NCI-H2107 (cell line): ENCODE measurements around the gene GALNT7.

ENCODE experiments used
- DNase-seq: peaks from one replicate; lab custom pipeline; 2025; lab: John Stamatoyannopoulos, UW

The GALNT7 gene

DNA sequence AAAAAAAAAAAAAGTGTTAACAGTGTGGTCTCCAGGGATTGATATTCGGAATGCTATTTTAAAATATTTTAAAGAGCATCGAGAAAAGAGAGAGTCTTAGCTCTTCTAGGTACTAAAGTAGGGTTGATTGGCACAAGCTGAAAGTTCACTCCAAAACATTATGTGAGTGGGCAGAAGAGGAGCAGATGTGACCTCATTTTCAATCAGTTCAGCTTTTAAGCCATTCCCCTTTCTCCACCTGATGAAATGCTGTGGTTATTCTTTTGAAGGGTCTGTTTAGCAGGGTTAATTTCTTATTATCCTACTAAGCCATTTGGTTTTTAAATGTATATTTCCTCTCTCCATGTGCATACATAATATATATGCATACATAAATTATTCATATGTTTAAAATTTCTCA, 69.2 kb downstream of the GALNT7 start:
- no peak for DNase-seq

DNA sequence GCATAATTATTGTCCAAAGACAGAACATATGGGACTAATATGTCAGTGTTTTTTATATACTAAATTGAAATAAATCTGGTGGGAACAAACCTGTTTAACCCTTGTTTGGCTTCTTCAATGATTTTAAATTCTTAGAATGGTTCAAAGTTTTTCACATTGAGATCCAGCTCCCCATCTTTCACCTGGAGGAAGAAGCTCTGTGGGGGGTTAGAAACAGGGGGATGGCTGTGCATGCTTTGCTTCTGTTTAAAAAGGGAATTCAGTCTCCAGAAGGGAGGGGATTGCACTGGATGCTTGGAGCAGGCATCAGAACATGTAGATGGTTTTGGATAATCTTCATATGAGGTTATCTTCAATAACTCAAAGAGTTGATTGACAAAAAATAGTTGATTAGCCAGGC, 72.1 kb downstream of the GALNT7 start:
- DNase-seq, result no peak

DNA sequence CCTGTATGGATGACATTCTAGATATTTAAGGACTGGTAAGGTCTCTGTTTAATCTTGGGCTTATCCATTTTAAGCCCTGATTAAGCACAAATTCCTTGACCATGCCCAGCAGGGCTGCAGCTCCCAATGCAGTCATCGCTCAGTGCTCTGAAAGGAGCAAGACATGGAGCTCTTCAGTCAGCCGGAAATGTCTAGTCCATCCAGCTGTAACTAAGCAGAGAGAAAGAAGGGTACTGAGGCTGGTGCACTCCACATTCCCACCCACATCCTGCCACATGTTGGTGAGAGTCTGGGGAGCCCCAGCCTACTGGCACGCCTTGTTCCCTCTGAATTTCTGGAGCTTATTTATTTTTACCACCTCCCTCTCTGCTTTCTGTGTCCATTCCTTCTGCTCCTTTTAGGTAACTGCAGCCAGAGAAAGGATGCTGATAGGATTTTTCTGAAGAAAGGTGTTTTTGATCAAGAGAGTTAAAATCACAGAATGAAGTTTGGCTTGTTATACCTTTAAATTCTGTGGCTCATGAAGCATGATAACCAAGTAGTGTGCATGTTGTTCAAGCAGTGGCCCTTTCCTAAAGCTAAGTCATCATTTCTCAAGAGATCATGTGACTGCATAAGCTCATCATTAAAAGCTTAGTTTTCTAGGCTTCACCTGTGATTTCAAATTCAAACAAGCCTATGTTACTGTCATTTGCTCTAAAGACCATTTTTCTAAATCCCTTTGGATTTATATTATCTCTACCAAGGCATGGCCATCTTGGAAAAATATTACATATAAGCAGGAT, 74.0 kb downstream of the GALNT7 start:
- DNase-seq, result no peak

DNA sequence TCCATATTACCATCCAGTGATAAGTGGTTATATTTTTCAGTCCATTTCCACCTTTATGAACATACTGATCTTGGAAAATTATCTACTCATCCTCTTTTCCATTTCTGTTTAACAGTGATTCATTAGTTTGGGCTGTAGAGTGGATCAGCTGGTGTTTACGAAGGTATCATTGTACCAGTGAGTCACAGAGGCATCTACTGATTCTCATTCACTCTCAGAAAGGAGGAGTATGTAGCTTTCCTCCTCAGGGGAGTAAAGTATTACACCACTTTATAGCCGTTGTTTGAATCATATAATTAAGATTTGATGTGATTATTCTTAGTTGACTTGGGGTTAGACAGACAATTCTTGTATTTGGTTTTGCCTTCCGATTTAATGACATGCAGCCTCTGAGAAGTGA, 74.7 kb downstream of the GALNT7 start:
- no peak for DNase-seq

DNA sequence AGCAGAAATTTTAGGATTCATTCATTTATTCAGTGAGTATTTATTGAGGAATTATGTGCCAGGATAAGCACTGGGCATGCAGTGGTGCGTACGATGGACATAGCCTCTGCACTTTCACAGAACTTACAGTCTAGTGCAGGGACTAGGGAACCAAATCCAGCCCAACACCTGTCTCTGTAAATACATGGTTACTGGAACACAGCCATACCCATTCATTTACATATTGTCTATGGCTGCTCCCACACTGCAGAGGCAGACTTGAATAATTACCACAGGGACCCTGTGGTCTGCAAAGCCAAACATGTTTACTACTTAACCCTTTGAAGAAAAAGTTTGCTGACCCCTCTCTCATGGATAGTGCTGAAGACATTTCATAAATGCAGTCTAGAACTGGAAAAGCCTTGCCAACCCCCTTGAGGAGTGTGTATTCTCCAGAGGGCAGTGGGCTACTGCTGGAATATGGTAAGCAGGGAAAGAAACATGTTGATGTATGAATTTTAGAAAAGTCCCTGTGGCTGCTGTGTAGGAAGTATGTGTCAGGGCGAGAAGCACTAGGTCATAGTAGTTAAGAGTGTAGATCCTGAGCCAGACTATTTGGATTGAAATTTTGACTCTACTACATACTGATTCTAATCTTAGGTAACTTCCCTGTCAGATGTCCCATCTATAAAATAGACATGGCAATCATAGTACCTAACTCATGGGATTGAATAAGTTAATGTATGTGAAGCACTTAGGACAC, 75.5 kb downstream of the GALNT7 start:
- DNase-seq, result peak; percentile 38

DNA sequence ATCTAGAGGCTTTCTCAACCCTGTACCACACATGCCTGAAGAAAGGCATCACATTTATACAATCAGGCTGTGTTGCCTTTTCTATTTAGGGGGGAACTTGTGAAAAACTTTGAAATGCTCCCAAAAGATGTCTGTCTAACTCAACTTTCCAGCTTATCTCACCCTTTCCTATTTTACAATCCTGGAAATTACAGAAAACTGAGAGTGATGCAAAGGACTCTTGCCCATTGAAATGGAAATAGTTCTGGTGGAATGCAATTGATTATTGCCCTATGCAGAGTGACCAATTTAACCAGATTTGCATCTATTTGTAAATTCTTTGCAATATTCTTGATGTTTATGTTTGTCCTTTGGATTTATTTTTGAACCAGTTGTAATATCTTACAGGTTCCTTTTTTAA, 77.3 kb downstream of the GALNT7 start:
- DNase-seq, result no peak

DNA sequence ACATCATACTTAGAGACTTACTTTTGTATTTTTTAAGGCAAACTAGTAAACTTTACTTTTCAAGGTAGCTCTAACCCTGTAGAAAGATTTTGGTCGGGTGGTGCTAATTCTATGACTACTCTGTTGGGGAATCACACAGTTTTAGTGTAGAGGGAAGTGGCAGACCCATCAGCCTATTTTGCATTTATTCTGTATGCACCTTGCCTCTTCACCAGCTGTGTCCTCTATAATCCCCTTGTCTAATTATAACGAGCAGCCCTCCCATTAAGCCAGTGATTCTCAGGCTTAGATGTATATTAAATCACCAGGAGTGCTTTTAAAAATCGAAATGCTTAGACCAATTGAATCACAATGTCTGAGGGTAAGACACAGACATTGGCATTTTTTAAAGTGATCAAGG, 78.1 kb downstream of the GALNT7 start:
- DNase-seq, result no peak

DNA sequence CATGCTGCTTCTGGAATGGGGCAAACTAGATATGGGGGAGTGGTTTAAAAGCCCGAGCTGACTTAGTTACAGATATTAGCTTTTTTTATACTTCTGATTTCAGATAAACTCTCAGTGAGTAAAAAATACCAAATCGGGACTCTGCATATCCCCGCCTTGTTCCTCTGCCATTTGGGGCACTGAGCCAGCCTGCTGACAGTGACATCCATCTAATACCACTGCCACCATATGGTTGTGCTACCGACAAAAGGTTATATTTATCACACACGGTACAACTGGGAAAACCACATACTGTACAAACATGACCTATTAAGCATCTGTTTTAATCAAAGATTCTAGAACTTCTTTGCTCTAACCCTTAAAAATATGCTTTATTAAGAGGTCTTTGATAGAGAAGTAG, 78.7 kb downstream of the GALNT7 start:
- no peak for DNase-seq

DNA sequence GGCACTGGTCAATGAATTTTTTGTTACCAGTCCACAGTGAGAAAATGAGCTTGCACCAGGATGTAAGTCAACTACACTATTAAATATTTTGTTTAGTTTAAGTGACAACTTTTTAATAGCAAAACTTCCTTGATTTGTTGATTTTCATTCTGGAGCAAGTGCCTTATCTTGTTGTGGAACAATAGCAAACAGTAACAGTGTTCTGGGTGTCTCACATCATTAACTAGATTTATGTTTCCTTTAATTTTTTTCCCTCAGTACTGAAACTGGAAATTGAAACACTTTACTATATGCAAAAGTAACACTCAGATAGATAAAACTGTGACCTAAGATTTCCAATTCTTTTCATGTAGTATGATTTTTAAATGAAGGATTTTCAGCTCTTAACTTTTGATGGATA, 80.1 kb downstream of the GALNT7 start:
- DNase-seq, result no peak

DNA sequence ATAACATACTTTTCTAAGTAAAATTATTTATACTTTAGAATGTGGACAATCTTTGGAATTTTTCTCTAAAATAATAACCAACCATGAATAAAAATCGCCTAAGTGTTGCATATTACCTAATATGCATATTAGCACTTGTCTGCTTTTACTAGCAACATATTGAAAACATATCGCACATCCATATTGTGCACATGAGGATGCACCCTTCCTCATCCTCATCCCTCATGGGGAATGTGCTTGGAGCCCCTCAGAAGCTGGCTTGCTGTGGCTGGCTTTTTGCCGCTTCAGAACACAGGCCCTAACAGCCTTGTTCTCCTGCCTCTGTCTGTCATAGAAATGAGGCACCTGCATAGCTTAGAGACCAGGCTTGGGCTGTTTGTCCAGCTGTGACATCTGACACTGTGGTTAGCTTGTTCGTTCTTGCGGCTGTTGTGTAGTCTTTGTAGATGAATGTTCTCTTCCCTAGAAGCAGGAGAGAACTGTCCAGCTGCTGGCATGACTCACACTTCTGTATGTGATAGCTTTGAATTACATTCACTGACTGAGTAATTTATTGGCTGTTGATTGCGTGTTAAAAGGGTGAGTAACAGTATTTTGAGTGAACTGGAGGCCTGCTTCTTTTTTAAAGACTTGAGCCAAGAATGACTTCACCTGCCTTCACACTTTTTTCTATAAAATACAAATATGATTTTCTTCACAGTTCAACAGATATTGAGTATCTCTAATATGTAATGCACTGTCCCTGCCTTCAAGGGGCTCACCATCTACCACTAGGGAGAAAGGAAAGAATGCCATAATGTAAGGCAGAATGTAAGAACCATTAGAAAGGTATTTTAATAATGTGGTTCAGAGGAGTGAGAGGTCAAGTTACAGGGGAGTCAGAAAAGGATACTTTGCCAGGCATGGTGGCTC, 83.7 kb downstream of the GALNT7 start:
- DNase-seq, result peak; percentile 52

DNA sequence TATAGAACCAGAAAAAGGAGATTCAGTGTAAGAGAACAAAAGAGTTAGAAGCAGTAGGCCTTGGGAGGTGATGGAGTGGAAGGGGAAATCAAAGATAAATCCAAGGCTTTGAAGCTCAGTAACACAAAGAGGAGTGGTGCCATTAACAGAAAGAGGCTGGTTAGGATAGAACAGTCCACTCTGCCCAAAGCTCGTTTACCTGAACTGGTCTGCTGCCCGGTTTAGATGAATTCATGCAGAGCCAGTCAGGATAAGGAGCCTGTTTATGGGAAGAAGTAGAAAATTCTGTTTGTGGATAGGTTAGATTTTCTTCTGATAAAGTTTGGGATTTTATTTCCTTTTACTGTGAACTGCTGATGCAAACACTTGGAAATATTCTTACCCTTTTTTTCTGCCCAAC, 85.0 kb downstream of the GALNT7 start:
- no peak for DNase-seq

DNA sequence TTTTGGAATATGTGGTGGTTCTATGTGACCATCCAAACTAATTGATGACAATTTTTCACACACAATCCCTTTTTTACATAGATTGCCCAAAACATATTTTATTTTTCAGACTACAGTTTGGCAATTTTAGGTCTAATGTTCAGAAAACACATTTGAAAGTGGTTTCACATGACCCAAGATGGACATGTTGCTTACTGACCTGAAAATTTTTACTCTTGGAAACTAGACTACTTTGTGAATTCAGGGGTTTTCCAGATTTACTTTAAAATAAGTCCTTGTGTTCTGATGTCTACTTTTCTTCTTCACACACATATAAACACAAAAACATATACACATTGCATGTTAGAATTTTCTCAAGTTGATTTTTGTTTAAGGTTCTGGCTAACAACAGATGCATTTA, 86.0 kb downstream of the GALNT7 start:
- no peak for DNase-seq

DNA sequence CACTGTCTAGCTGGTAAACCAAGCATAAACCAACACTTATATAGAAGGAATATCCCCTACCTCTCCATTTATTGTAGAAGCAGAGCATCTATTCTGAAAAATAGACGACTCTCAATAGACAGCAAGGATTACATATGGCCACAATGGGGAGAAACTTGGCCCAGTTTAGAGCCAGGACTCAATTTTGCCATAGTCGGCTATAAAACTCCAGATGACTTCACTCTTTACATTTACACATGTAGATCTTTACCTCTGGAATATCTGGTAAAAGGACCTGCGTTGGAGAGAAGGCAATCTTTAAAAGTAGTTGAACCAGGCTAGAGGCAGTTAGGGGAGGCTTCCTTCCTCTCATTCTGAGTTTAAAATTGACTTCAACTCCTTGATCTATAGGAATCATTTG, 88.2 kb downstream of the GALNT7 start:
- no peak for DNase-seq

DNA sequence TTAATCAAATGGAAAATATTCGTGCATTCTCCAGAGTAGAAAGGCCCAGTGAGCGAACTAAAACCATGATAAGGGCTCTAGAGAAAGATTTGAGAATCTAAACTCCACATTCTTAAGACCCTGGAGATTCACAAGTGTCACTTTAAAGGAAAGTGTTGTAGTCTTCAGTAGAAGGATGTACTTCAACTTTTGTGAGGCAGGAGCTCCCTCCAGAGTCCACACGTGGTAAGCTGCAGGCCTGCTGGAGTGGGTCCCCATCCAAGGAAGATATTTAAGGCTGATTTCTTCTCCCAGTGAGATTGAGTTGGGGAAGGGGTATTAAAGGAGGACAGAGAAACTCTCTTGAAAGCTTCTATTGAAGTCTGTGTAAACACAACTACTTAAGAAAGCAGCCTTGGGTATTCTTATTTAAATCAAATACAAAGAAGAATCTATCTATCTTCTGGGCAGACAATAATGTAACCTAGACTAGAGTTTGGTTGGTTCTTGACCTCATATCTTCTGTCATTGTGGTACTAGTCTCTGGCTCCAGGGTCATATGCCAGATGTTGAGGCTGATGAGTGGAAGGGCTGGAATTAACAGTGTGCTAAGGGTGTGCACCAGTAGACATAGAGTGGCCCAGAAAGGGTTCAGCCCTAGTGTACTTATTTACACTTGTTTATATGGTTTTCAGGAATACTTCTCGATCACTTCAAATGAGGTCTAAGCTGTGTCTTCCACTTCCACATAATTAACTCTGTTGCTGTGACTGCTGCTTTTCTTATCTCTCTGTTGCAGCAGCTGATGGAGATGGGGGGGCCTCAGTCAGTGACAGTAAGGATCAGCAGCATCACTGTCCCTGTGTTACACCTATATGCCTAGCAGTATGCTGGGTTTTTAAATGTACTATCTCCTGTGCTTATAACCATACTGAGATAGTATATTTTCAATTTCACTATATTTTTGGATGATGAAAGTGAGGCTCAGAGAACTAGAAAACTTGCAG, 89.4 kb downstream of the GALNT7 start:
- peak; percentile 21 for DNase-seq

DNA sequence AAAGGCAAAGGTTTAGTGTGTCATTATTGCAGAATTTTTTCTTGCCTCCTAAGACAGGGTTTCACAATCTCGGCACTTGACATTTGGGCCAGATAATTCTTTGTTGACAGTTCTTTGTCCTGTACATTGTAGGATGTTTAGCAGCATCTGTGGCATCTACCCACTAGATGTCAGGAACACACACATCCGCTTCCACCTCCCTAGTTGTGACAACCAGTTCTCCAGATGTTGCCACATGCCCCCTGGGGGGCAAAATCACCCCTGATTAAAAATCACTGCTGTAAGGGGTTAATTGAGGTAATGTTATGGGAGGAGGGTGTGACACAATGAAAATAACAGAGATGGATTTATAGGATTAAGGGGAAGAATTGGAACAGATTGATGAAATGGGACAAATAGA, 90.3 kb downstream of the GALNT7 start:
- DNase-seq, result no peak

DNA sequence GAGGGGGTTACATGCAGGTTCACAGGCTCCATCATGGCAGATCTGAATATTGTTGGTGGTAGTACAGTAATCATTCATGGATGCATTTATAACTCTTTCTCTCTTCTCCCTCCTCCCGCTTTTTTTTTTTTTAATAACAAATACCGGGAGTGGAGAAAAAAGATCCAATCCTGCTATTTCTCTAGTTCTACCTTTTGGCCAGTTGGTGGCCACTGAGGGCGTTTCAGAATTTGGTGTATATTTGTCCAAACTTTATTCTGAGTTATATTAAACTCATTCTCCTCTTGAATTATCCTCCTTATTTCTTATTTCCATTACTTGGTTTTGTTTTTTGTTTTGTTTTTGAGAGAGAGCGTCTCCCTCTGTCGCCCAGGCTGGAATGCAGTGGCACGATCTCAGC, 90.7 kb downstream of the GALNT7 start:
- DNase-seq, result no peak

DNA sequence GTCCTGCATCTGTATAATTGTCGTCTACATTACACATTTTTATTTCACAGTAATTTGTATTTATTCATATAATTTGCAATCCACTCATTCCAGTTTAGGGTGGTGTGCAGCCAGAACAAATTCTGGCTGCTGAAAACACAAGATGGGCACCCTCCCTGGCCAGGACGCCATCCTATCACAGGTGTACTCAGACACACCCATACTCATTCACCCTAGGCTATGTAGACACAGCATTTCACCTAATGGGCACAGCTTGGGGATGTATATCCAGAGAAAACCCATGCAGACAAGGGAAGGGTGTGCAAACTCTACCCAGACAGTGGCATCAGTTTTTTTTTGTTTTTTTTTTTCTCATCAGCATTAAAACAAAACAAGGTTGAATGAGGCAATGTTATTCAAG, 92.4 kb downstream of the GALNT7 start:
- DNase-seq, result no peak

DNA sequence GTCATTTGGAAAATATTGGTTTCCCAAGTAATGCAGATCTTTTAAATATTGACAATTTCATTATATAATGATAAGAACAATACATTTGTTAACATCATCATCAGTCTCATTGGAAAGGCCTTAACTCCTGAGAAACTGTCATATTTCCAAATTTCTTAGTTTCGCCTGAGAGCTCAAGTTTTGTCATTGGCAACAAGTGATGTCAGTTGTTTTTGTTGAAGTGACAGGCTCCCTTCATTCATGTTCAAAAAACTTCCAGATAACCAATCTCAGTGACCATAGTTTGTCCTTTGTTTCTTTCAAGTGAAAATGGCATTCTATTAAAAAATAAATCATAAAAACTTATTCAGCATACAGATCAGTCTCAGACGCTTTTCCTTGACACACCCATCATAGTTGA, 93.8 kb downstream of the GALNT7 start:
- DNase-seq, result no peak

DNA sequence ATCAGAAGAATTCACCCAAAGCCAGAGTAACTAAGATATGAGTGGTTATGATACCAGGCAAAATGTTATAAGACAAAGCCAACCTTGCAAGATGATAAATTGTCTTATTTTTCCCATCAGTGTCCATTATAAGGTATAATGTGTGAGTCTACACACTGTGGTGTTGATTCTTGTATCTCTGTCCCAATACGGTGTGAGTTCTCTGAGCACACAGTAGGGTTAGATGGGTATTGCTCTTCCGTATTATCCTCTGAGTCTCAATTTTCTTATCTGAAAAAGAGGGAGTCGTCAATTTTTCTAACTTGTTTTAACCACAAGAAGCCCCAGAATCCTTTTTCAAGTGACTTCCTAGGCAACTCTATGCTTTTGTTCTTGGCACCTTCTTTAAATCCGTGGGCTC, 95.6 kb downstream of the GALNT7 start:
- DNase-seq, result no peak

DNA sequence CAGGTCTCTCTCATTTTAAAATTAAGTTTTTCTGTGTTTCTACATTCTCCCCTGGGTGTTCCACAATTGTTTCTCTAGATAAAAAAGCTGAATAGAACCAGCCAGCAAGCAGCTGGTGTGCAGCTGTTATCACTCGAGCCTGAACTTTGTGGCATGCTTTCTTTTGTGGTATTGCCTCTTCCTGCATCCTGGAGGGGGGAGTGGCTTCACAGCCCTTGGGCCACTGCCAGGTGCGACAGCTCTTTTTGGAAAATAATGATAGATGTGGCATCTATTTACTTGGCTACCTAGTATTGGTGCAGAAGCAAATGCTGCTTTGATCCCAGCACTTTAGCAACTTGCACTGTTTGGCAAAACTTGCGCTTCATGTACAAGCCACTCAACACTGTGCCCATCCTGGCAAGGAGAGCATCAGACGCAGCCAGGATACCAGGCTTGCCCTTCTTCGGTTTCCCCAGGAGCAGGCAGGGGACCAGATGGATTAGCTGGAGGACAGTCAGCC, 96.1 kb downstream of the GALNT7 start:
- peak; percentile 62 for DNase-seq

DNA sequence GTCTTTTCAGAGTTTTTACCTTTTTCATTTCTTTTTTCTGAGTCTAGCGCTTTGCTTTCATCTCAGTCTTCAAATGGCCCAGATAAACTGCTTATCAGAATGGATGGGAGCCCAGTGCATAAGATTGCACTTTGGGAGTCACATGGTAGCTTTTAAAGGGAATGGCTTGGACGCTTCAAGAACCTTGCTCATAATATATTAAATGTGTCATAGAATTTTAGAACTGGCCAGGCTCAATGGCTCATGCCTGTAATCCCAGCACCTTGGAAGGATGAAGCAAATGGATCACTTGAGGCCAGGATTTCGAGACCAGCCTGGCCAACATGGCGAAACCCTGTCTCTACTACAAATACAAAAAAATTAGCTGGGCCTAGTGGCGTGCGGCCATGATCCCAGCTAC, 97.1 kb downstream of the GALNT7 start:
- DNase-seq, result no peak
